A549 (cell line): ENCODE measurements around the gene UNKL. TPM values are rescaled to one million over a fixed set of nuclear protein-coding genes. Genes with fewer than 3 reads are reported as not detected.
A peak's percentile ranks its signal among the peaks of the same experiment; 100 is the strongest.

Experiments
- ATAC-seq, 2 experiments: fragments of 200-7000 bp in 1 of 2; fragments of >200 bp in 1 of 2; cut with Nextera tagmentation in 1 of 2; cut with Tn5 transposase in 1 of 2; 3 replicates each; pipeline versions ENCODE4 v1.8.0 to v1.9.1; 2018 to 2020; ENCODE audit warnings: mild to moderate bottlenecking in 1 of 2, moderate library complexity in 1 of 2
- CTCF ChIA-PET: fragments of 300-600 bp; sonication (Branson Sonifier 250); formaldehyde crosslinking; extraction: SDS; loops from one replicate; lab custom pipeline; 2021; ENCODE audit warnings: antibody characterized with exemption, inconsistent platforms; lab: Yijun Ruan, JAX
- POLR2A ChIA-PET: fragments of 350-600 bp; formaldehyde crosslinking; extraction: SDS; loops from one replicate; lab custom pipeline; 2021; ENCODE audit warnings: antibody characterized with exemption, inconsistent platforms; lab: Yijun Ruan, JAX
- DNase-seq, 2 experiments: peaks; one replicate each; pipeline versions ENCODE4 v3.0.0 to v3.0.0-alpha.2; 2011 to 2016; ENCODE audit warnings: low read depth in 1 of 2, low spot score in 1 of 2
- FAIRE-seq: peaks from 2 replicates; lab custom pipeline; 2011; peaks lifted over from hg19 to GRCh38; lab: Jason Lieb, UNC
- H3K27ac ChIP-seq, 2 experiments: fragments of >200 bp; sonication (Bioruptor Twin); formaldehyde crosslinking; 3 replicates each; pipeline ENCODE4 v1.5.1; 2016 to 2017
- H3K4me1 ChIP-seq: fragments of >200 bp; sonication (Bioruptor Twin); formaldehyde crosslinking; 3 replicates; pipeline ENCODE4 v1.6.1; 2016
- H3K4me2 ChIP-seq: fragments of >200 bp; sonication (Bioruptor Twin); formaldehyde crosslinking; 3 replicates; pipeline ENCODE4 v1.6.1; 2016
- H3K4me3 ChIP-seq: fragments of >200 bp; sonication (Bioruptor Twin); formaldehyde crosslinking; 3 replicates; pipeline ENCODE4 v1.5.1; 2016
- H3K9me3 ChIP-seq: fragments of >200 bp; sonication (Bioruptor Twin); formaldehyde crosslinking; 3 replicates; pipeline ENCODE4 v1.6.1; 2016
- BHLHE40 ChIP-seq: IDR thresholded peaks from 2 replicates; pipeline ENCODE4 v1.6.1; 2012; ENCODE audit warnings: low read depth, low read length, inconsistent platforms
- CBX2 ChIP-seq: fragments of 200-600 bp; sonication (generic); IDR thresholded peaks from 2 replicates; pipeline ENCODE4 v1.6.1; 2016; ENCODE audit warnings: low read depth, mild to moderate bottlenecking, borderline replicate concordance
- EP300 ChIP-seq, 2 experiments: fragments of >200 bp; sonication (Bioruptor Twin); formaldehyde crosslinking; IDR thresholded peaks; 2 replicates in 1 of 2; 3 replicates in 1 of 2; pipeline ENCODE4 v1.6.1; 2016 to 2017
- FOSL2 ChIP-seq, 2 experiments: fragments of 450-650 bp in 1 of 2; fragments of >200 bp in 1 of 2; sonication (Bioruptor Twin) in 1 of 2; formaldehyde crosslinking; IDR thresholded peaks; 2 replicates each; pipeline versions ENCODE4 v1.5.0 to v1.6.1; 2016 to 2020; ENCODE audit warnings: mild to moderate bottlenecking in 1 of 2, moderate library complexity in 1 of 2
- JUN ChIP-seq, 2 experiments: fragments of >200 bp; sonication (Bioruptor Twin); formaldehyde crosslinking; IDR thresholded peaks; 2 replicates in 1 of 2; 3 replicates in 1 of 2; pipeline ENCODE4 v1.6.1; 2016 to 2017
- KDM1A ChIP-seq: fragments of 200-600 bp; sonication (generic); IDR thresholded peaks from 2 replicates; pipeline ENCODE4 v1.6.1; 2016; ENCODE audit warnings: low read depth, mild to moderate bottlenecking
- MAX ChIP-seq: IDR thresholded peaks from 2 replicates; pipeline ENCODE4 v1.6.1; 2012
- RAD21 ChIP-seq, 2 experiments: fragments of >200 bp in 1 of 2; sonication (Bioruptor Twin) in 1 of 2; formaldehyde crosslinking in 1 of 2; IDR thresholded peaks in 1 of 2; conservative IDR thresholded peaks in 1 of 2; 2 replicates in 1 of 2; 3 replicates in 1 of 2; pipeline ENCODE4 v1.6.1; 2012 to 2018; ENCODE audit warnings: inconsistent platforms in 1 of 2
- RARB ChIP-seq: fragments of 250-450 bp; sonication (Bioruptor Pico); IDR thresholded peaks from 2 replicates; pipeline ENCODE4 v1.8.0; 2021; ENCODE audit warnings: mild to moderate bottlenecking, moderate library complexity
- RFX5 ChIP-seq: fragments of 450-650 bp; IDR thresholded peaks from 2 replicates; pipeline ENCODE4 v1.7.1; 2014; ENCODE audit warnings: antibody characterized with exemption, mild to moderate bottlenecking, moderate library complexity
- SMC3 ChIP-seq: fragments of >200 bp; sonication (Bioruptor Twin); formaldehyde crosslinking; IDR thresholded peaks from 3 replicates; pipeline ENCODE4 v1.6.1; 2018; ENCODE audit warnings: inconsistent platforms
- ZFP36 ChIP-seq: fragments of 450-650 bp; IDR thresholded peaks from 2 replicates; pipeline ENCODE4 v1.6.1; 2014; ENCODE audit warnings: borderline replicate concordance; ENCODE audit not compliant: partially characterized antibody
- WGBS: methylation state at CpG from one replicate; pipeline ENCODE4 v1.1.6; 2017; ENCODE audit errors: missing lambda C conversion rate; 5-methylcytosine and 5-hydroxymethylcytosine counted together
- polyA plus RNA-seq, 4 experiments: library from polyadenylated mRNA; depleted of rRNA in 3 of 4; stranded (reverse); fragments of >200 nt; fragmentation: RNase III in 1 of 4; extraction: RNeasy Plus Mini Kit Qiagen cat#74134 plus additional on column Dnase treatment in 1 of 4; gene quantifications; 2 replicates in 3 of 4; 3 replicates in 1 of 4; pipeline ENCODE4 v1.2.3, GENCODE V29; 2011 to 2017
- TF ChIP-seq, protein P1 (sequence below): fragments of >200 bp; sonication (Bioruptor Twin); formaldehyde crosslinking; IDR thresholded peaks from 3 replicates; pipeline ENCODE4 v1.5.1; 2016
- TF ChIP-seq, protein P2 (sequence below): fragments of >200 bp; sonication (Bioruptor Twin); formaldehyde crosslinking; IDR thresholded peaks from 3 replicates; pipeline ENCODE4 v1.6.1; 2016
- TF ChIP-seq, protein P3 (sequence below): fragments of 250-450 bp; sonication (Bioruptor Pico); IDR thresholded peaks from 2 replicates; pipeline ENCODE4 v1.5.0; 2021; ENCODE audit warnings: mild to moderate bottlenecking, moderate library complexity, borderline replicate concordance

UNKL gene
- polyA plus RNA-seq, 2 of the 4 experiments (the other 2 are of a cell fraction) = 20.7 to 37.6 TPM

DNA sequence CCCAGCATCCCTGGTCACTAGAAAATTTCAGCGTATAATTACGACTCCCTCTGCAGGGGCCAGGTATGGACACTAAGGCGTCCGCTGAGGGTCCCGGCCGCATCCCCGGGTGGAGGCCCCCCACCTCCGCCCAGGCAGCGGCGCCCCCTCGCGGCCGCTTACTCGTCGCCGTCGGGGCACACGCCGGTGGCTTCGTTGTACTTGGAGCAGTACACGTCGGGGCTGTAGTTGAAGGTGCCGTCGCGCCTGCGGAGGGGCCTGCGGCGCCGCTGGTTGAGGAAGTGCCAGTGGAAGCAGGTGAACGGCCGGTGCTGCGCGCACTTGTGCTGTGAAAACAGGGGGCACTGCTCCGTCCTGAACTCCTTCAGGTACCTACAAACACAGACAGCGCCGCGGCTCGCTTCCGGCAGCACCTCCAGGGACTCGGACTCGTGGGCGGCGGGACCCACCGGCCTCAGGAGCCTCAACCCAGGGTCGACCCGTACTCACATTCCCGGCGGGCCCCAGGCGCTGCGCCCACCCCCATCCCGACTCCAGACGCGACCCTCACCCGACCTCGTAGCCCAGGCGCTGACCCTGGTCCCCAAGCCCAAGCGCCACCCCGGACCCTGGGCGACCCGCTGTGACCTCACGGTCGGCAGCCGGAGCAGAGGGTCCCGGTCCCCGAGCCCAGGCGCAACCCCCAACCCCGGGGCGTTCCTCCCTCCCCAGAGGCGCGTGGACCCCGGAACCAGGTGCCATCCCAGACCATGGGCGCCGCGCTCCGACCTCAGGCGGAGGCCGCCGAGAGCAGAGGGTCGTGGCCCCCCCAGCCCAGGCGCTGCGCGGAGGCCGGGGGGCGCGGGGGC lies 596 bp downstream of the UNKL start:
- H3K4me1 ChIP-seq = peaks cover 22% of the 10 kb centered on the region; the same call in 2 of the 3 replicates
- peak; percentile 61 to 79 for DNase-seq
- CTCF ChIA-PET = interaction anchor here (0.9 to 3.2 kb wide), 3 partner anchors 12 to 51 kb away, joined by 3 to 19 read pairs (median 4); no protein-coding TSS in a partner anchor
- peak; percentile 74 to 75 for ATAC-seq
- H3K4me2 ChIP-seq = peak overlapping the region; percentile 95
- FAIRE-seq = no peak
- H3K4me3 ChIP-seq = peak overlapping the region; percentile 89
- WGBS = 13% methylated on average over 33 of the region's 85 CpGs
- no peaks in the 10 kb centered on the region for H3K9me3 ChIP-seq
- no peak for TF ChIP-seq RARB (CRISPR knock-in tag)
- TF ChIP-seq CBX2 = no peak
- peak; percentile 61 for TF ChIP-seq SMC3
- 0 out of 2 replicates have a peak, but pooled peaks have one; percentile 39 for TF ChIP-seq MAX
- TF ChIP-seq ZFP36 = no peak
- TF ChIP-seq KDM1A = peak; percentile 51; the same call in 1 of the 2 replicates
- TF ChIP-seq, protein P1, sequence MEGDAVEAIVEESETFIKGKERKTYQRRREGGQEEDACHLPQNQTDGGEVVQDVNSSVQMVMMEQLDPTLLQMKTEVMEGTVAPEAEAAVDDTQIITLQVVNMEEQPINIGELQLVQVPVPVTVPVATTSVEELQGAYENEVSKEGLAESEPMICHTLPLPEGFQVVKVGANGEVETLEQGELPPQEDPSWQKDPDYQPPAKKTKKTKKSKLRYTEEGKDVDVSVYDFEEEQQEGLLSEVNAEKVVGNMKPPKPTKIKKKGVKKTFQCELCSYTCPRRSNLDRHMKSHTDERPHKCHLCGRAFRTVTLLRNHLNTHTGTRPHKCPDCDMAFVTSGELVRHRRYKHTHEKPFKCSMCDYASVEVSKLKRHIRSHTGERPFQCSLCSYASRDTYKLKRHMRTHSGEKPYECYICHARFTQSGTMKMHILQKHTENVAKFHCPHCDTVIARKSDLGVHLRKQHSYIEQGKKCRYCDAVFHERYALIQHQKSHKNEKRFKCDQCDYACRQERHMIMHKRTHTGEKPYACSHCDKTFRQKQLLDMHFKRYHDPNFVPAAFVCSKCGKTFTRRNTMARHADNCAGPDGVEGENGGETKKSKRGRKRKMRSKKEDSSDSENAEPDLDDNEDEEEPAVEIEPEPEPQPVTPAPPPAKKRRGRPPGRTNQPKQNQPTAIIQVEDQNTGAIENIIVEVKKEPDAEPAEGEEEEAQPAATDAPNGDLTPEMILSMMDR = peak; percentile 78
- TF ChIP-seq RAD21 (conservative IDR thresholded peaks at IDR 0.05 in 1 of 2, IDR thresholded peaks at IDR 0.05 in 1 of 2) = peak; percentile 39 to 62
- TF ChIP-seq, protein P2, sequence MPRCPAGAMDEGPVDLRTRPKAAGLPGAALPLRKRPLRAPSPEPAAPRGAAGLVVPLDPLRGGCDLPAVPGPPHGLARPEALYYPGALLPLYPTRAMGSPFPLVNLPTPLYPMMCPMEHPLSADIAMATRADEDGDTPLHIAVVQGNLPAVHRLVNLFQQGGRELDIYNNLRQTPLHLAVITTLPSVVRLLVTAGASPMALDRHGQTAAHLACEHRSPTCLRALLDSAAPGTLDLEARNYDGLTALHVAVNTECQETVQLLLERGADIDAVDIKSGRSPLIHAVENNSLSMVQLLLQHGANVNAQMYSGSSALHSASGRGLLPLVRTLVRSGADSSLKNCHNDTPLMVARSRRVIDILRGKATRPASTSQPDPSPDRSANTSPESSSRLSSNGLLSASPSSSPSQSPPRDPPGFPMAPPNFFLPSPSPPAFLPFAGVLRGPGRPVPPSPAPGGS = no peak
- TF ChIP-seq, protein P3, sequence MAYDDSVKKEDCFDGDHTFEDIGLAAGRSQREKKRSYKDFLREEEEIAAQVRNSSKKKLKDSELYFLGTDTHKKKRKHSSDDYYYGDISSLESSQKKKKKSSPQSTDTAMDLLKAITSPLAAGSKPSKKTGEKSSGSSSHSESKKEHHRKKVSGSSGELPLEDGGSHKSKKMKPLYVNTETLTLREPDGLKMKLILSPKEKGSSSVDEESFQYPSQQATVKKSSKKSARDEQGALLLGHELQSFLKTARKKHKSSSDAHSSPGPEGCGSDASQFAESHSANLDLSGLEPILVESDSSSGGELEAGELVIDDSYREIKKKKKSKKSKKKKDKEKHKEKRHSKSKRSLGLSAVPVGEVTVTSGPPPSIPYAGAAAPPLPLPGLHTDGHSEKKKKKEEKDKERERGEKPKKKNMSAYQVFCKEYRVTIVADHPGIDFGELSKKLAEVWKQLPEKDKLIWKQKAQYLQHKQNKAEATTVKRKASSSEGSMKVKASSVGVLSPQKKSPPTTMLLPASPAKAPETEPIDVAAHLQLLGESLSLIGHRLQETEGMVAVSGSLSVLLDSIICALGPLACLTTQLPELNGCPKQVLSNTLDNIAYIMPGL (CRISPR knock-in tag) = peak; percentile 66; the same call in 1 of the 2 replicates
- no peak for TF ChIP-seq EP300 (IDR thresholded peaks at IDR 0.05)
- POLR2A ChIA-PET = no interaction called here
- peak overlapping the region; percentile 83 to 91 for H3K27ac ChIP-seq

DNA sequence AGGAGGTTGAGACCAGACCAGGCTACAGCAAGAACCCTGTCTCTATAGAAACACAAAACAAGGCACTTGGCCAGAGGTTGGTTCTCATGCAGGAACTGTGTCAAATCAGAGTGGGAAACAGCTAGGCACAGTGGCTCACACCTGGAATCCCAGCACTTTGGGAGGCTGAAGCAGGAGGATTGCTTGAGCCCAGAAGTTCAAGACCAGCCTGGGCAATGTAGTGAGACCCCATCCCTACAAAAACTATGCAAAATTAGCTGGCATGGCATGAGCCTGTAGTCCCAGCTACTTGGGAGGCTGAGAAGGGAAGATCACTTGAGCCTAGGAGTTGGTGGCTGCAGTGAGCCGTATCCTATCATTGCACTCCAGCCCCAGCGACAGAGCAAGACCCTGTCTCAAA lies 1.7 kb downstream of the UNKL start:
- CTCF ChIA-PET = interaction anchor here (0.7 to 3.2 kb wide), 8 partner anchors 11 to 166 kb away, joined by 3 to 19 read pairs (median 4); no protein-coding TSS in a partner anchor
- Histone ChIP-seq H3K9me3 (no peaks in the 10 kb centered on the region), H3K4me2 (no peak overlapping the region), H3K4me3 (no peak overlapping the region), H3K4me1 (peaks cover 20% of the 10 kb centered on the region), H3K27ac (no peak overlapping the region)
- POLR2A ChIA-PET = interaction anchor here (0.9 kb wide), 1 partner anchor 34 kb away, joined by 3 read pairs; no protein-coding TSS in a partner anchor
- WGBS = 94% methylated on average over 2 of the region's 2 CpGs
- no peak for DNase-seq
- no peak for ATAC-seq
- TF ChIP-seq BHLHE40 (no peak), EP300 (IDR thresholded peaks at IDR 0.05) (no peak), RFX5 (no peak), MAX (no peak), ZFP36 (no peak), FOSL2 (IDR thresholded peaks at IDR 0.05) (no peak), FOSL2 (CRISPR knock-in tag; IDR thresholded peaks at IDR 0.05) (no peak), JUN (IDR thresholded peaks at IDR 0.05) (no peak)
- TF ChIP-seq, protein P1 = no peak
- no peak for FAIRE-seq
